ENCODE results near the gene PTPRD.

- TF ChIP-seq, protein P1, sequence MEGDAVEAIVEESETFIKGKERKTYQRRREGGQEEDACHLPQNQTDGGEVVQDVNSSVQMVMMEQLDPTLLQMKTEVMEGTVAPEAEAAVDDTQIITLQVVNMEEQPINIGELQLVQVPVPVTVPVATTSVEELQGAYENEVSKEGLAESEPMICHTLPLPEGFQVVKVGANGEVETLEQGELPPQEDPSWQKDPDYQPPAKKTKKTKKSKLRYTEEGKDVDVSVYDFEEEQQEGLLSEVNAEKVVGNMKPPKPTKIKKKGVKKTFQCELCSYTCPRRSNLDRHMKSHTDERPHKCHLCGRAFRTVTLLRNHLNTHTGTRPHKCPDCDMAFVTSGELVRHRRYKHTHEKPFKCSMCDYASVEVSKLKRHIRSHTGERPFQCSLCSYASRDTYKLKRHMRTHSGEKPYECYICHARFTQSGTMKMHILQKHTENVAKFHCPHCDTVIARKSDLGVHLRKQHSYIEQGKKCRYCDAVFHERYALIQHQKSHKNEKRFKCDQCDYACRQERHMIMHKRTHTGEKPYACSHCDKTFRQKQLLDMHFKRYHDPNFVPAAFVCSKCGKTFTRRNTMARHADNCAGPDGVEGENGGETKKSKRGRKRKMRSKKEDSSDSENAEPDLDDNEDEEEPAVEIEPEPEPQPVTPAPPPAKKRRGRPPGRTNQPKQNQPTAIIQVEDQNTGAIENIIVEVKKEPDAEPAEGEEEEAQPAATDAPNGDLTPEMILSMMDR (conservative IDR thresholded peaks at IDR 0.05; ENCODE audit: low read depth, low read length): no peak
- TF ChIP-seq EZH2 (IDR thresholded peaks at IDR 0.05; ENCODE audit: borderline replicate concordance, low read depth, low read length, poor library complexity, severe bottlenecking): no peak
These were observed 2007.7 kb downstream of the PTPRD start for GRCh38 chr9:8605096-8605495.
